Mucosa of gallbladder (tissue), 1 donor: ENCODE data around the gene GARIN5B. TPM values are rescaled to one million over a fixed set of nuclear protein-coding genes. Genes with fewer than 3 reads are reported as not detected.
A peak's percentile ranks its signal among the peaks of the same experiment; 100 is the strongest.
"Not testable (repeated sequence)": the region's sequence is repeated elsewhere in the genome, so short reads cannot be mapped to it uniquely, and the experiment has no call there.

Experiments used
- DNase-seq: peaks from one replicate; pipeline ENCODE4 v3.0.0-alpha.2; 2020; ENCODE audit warnings: low spot score
- total RNA-seq: library from RNA; stranded (reverse); gene quantifications from one replicate; pipeline ENCODE4 v1.2.1, GENCODE V29; 2021
- donor health status: DM: no; HTN: no; CAD: no.

GARIN5B gene
- total RNA-seq, 1 donor from 2014 or later = not detected

GRCh38 chr19:55350620-55351315, 12.3 kb downstream of the GARIN5B start:
- DNase-seq = no peak

- DNase-seq = no peak
Measured at GRCh38 chr19:55348317-55349034, 14.6 kb downstream of the GARIN5B start.

- no peak for DNase-seq
Measured at GRCh38 chr19:55347442-55348009, 15.5 kb downstream of the GARIN5B start.

- DNase-seq = no peak
Measured at GRCh38 chr19:55346725-55347441, 16.2 kb downstream of the GARIN5B start.

DNA sequence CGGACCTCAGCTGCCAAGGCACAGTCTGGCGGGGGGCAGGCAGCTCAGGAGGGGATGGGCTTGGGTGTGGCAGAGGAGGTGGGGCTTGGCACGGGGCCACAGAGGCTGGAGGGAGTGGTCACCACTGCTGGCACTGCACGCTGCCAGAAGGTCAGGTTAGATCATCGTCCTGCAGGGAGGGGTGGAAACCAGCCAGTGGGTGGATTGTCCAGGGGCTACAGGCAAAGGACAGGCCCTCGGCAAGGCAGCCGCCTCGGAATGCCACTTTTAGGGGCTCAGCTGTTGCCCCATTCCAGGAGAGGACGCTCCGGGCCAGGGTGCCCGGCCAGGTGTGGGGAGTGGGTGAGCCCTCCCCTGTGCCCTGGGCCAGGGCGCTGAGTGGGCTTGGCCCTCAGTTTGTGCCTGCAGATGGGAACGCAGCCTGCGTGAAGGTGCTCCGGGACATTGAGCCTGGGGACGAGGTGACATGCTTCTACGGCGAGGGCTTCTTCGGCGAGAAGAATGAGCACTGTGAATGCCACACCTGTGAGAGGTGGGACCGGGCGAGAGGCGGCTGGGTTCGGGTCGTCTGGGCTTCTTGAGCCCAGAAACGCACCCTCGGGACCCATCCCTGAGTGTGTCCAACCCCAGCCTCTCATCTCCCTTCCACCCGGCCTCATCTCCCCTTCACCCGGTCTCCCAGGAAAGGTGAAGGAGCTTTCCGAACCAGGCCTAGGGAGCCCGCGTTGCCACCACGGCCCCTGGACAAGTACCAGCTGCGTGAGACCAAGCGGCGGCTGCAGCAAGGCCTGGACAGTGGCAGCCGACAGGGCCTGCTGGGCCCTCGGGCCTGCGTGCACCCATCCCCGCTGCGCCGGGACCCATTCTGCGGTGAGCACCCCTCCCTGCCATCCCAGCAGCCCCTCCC, 17.0 kb downstream of the GARIN5B start:
- DNase-seq = no peak

GRCh38 chr19:55345101-55345817, 17.8 kb downstream of the GARIN5B start:
- DNase-seq = no peak

DNA sequence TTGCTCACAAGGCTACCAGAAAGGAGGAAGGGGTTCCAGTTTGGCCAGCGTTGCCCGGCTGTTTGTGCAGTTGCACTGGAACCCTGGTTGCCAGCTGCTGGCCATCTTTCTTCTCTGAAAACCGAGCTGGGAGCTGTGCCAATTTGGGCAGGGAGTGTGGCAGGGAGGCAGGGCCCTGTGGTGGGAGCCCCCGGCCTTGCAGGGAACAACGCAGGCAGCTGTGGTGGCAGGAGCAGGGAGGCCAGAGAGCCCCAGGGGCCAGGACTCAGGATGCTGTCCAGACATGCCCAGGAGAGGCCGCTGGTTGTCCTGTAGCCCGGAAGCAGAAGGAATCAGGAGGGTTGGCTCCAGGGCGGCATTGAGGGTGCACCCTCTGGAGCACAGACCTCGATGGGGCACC, 18.6 kb downstream of the GARIN5B start:
- no peak for DNase-seq

GRCh38 chr19:55341595-55342531, 21.2 kb downstream of the GARIN5B start:
- DNase-seq = no peak

- DNase-seq = peak; percentile 50
Measured at GRCh38 chr19:55341171-55341588, 21.9 kb downstream of the GARIN5B start.

DNA sequence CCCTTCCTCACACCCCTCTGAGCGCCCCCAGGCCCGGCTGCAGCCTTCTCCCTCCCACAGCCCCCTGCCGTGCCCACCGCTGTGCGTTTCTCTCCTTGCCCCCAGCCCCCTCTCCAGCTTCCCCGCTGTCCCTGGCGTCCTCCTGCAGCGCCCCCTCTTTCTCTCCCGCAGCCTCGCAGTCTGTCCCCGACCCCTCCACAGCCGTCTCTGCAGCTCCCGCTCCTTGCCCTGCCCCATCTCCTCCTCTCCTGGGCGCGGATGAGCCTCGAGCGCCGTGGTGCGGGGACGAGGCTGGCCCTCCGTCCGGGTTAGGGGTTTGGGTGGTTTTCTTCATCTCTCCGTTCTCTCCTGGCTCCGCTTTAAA, 22.3 kb downstream of the GARIN5B start:
- no peak for DNase-seq

GRCh38 chr19:55339889-55340783, 22.9 kb downstream of the GARIN5B start:
- no peak for DNase-seq

GRCh38 chr19:55339105-55339888, 23.8 kb downstream of the GARIN5B start, which contains the start of gene KMT5C:
Gene KMT5C (plus strand): TSS chr19:55339876. CDS start chr19:55341937, 2,061 bp downstream.
- DNase-seq = peak; percentile 100

- DNase-seq = no peak
Measured at GRCh38 chr19:55336101-55336500, 27.0 kb downstream of the GARIN5B start.

GRCh38 chr19:55333870-55334269, 29.2 kb downstream of the GARIN5B start:
- DNase-seq = no peak

GRCh38 chr19:55329791-55330190, 33.3 kb downstream of the GARIN5B start:
- not testable (repeated sequence) for DNase-seq

GRCh38 chr19:55328774-55329318, 34.2 kb downstream of the GARIN5B start:
- not testable (repeated sequence) for DNase-seq

DNA sequence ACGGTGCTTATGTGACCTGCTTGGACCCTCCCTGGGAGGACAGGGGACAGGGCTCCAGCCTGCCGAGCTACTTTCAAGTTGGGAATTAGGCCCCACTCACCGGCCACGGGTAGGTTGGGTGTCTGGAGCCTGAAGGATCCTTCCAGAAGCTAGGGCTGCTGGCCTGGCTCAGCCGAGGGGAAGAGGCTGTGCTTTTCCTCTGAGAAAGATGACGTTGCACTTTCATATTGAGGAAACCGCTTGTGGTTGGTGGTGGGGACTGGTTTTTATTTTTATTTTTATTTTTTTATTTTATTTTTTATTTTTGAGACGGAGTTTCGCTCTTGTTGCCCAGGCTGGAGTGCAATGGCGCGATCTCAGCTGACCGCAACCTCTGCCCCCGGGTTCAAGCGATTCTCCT, 37.9 kb downstream of the GARIN5B start, which contains the start of gene TMEM150B:
Gene TMEM150B (minus strand): TSS at position 170 of the 400 bp plus-strand sequence. CDS start 4,305 bp downstream, outside the sequence.
- DNase-seq = no peak
